ENCODE measurements around the gene ANKS3.

ANKS3 gene

GRCh38 chr16:4726616-4727015, 7.5 kb downstream of the ANKS3 start:
- DNase-seq (ENCODE audit: insufficient read length, low spot score) = no peak
- no peak for TF ChIP-seq POLR2A (IDR thresholded peaks at IDR 0.05; ENCODE audit: low read depth, low read length)
- no peak for FAIRE-seq

DNA sequence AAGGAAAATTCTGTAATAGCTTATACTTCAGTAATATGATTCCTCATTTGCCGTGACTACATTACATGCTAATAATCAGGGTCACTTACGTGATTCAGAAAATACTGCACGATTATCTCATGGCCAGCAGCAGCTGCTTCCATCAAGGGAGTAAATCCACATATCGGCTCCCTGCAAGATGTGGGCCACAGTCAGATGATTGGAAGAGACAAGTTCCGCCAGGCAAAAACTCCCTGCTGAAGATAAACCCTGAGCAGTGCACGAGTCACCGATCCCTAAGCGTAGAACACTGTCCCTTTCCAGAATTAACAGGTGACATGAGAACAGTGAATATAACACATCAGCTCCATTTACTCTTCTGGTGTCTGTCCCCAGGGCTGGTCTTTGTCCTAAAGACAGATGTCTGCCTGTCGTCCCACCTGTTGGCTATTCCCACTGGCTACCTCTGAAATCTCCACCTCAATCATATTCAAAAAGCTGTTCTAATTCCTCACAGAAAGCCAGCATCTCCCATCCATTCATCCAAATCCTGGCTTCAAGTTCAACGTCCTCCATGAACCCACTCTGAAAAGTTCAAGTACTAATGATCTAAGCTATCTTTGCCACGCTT, 9.3 kb downstream of the ANKS3 start:
- no peak for FAIRE-seq
- no peak for TF ChIP-seq POLR2A (IDR thresholded peaks at IDR 0.05; ENCODE audit: low read depth, low read length)
- DNase-seq (ENCODE audit: insufficient read length, low spot score) = no peak

- no peak for TF ChIP-seq POLR2A (IDR thresholded peaks at IDR 0.05; ENCODE audit: low read depth, low read length)
- no peak for DNase-seq (ENCODE audit: insufficient read length, low spot score)
- no peak for FAIRE-seq
These were observed 10.9 kb downstream of the ANKS3 start for GRCh38 chr16:4723071-4723767.

GRCh38 chr16:4718466-4718865, 15.6 kb downstream of the ANKS3 start:
- DNase-seq (ENCODE audit: insufficient read length, low spot score) (no peak), FAIRE-seq (no peak)
- no peak for TF ChIP-seq POLR2A (IDR thresholded peaks at IDR 0.05; ENCODE audit: low read depth, low read length)

DNA sequence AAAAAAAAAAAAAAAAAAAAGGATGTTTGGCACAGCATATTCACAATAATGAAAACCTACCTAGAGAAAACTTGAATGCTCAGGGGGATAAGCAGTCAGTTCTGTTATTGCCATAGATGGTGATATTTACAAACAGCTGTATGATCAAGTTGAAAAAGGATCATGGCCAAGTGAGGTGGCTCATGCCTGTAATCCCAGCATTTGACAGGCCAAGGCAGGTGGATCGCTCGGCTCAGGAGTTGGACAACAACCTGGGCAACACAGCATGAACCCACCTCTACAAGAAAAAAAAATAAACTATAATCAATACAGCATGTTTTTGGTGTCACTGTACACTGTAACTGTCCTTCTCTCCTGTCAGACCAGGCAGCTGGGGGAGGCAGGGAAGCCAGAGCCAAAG, 19.1 kb downstream of the ANKS3 start:
- no peak for FAIRE-seq

GRCh38 chr16:4713663-4714501, 20.2 kb downstream of the ANKS3 start:
- DNase-seq (ENCODE audit: insufficient read length, low spot score) (no peak), FAIRE-seq (no peak)
- TF ChIP-seq POLR2A (IDR thresholded peaks at IDR 0.05; ENCODE audit: low read depth, low read length) = no peak

More for the DNA sequence above, 19.1 kb downstream of the ANKS3 start:
- TF ChIP-seq POLR2A (IDR thresholded peaks at IDR 0.05; ENCODE audit: low read depth, low read length) = no peak
- no peak for DNase-seq (ENCODE audit: insufficient read length, low spot score)

DNA sequence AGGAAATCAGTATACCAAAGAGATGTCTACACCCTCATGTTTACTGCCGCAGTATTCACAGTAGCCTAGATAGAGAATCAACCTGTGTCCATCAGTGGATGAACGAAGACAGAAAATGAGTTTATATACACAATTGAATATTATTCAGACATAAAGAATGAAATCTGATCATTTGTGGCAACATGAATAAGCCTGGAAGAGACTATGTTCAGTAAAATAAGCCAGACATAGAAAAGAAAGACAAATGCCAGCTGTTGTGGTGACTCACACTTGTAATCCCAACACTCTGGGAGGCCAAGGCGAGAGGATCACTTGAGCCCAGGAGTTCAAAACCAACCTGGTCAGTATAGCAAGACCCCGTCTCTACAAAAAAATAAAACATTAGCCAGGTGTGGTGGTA, 24.6 kb downstream of the ANKS3 start:
- no peak for FAIRE-seq
- no peak for DNase-seq (ENCODE audit: insufficient read length, low spot score)
- TF ChIP-seq POLR2A (IDR thresholded peaks at IDR 0.05; ENCODE audit: low read depth, low read length) = no peak

GRCh38 chr16:4706871-4707270, 27.2 kb downstream of the ANKS3 start:
- no peak for TF ChIP-seq POLR2A (IDR thresholded peaks at IDR 0.05; ENCODE audit: low read depth, low read length)
- FAIRE-seq (no peak), DNase-seq (ENCODE audit: insufficient read length, low spot score) (no peak)

GRCh38 chr16:4704913-4705312, 29.2 kb downstream of the ANKS3 start:
- FAIRE-seq (no peak), DNase-seq (ENCODE audit: insufficient read length, low spot score) (no peak)
- TF ChIP-seq POLR2A (IDR thresholded peaks at IDR 0.05; ENCODE audit: low read depth, low read length) = no peak

GRCh38 chr16:4704491-4704890, 29.6 kb downstream of the ANKS3 start:
- no peak for FAIRE-seq
- no peak for TF ChIP-seq POLR2A (IDR thresholded peaks at IDR 0.05; ENCODE audit: low read depth, low read length)

GRCh38 chr16:4703906-4704305, 30.2 kb downstream of the ANKS3 start:
- FAIRE-seq (no peak), DNase-seq (ENCODE audit: insufficient read length, low spot score) (no peak)
- TF ChIP-seq POLR2A (IDR thresholded peaks at IDR 0.05; ENCODE audit: low read depth, low read length) = no peak

More at GRCh38 chr16:4704491-4704890, 29.6 kb downstream of the ANKS3 start:
- no peak for DNase-seq (ENCODE audit: insufficient read length, low spot score)

DNA sequence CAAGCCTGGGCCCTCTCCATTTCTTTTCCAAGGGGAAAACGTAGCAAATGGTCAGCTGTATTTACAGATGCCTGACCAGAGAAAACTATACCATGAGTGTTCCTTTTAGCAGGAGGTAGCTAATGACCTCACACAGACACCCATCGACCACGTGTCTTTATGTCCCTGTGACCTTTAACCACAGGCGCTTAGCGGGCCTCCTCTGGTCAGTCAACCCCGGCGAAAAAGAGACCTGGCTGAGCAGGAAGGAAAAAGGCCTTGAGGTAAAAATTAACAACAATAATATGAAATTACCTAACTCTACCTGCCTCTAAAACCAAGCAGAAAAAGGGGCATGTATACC, 31.6 kb downstream of the ANKS3 start:
- no peak for FAIRE-seq
- DNase-seq (ENCODE audit: insufficient read length, low spot score) = no peak
- no peak for TF ChIP-seq POLR2A (IDR thresholded peaks at IDR 0.05; ENCODE audit: low read depth, low read length)

DNA sequence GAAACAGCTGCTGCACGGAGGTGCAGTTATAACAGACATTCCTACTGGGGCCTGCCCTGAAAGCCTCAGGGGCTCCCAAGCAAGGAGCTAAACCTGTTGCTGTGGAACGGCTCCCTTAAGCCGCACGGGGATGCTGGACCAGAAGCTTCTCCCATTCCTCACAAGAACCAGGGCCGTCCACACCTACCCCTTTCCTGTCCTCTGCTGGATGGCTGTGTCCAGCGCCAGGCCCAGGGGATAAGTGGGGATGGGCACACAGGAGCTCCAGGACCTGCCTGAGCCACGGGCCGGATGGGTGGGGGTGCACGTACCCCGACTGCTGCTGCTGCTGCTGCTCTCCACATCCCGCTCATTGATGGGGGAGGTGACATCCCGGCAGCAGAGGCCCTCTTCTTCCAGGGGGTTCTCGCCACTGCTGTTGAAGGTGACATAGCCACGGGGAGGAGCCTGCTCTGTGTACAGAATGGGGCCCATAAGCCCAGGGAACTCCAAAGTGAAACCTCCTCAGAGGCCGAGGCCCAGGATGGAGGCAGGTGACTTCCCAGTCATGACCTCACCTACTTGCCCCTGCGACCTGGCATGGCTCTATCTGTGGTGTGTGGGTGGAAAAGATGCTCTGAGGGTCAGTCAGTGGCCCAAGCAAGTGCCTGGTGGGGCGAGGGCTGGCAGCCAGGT, 32.1 kb downstream of the ANKS3 start:
- TF ChIP-seq POLR2A (IDR thresholded peaks at IDR 0.05; ENCODE audit: low read depth, low read length) = no peak
- FAIRE-seq (no peak), DNase-seq (ENCODE audit: insufficient read length, low spot score) (no peak)

Data from H54 (cell line).